ENCODE results near the gene SLC7A14.

SLC7A14 gene

DNA sequence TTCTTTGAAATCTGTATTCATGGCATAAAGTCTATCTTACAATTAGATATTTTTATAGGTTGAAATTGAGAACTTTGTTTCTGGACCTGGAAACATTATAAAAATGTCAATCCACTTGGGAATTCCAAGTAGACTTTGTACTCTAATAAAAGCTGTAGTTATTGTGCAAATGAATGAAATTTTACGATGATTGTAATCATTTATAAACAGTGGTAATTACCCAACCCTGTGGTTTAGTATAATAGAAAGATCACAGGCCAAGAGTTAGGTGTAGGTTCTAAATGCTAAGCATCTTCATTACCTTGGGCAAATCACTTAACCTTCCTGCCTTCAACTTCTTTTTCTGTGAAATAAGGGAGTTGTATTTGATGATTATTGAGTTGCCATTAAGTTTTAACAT is 13.2 kb upstream of the SLC7A14 start:
- no peak for DNase-seq (ENCODE audit: extremely low spot score)
- CTCF ChIA-PET, result no interaction called here
- TF ChIP-seq, protein P1, sequence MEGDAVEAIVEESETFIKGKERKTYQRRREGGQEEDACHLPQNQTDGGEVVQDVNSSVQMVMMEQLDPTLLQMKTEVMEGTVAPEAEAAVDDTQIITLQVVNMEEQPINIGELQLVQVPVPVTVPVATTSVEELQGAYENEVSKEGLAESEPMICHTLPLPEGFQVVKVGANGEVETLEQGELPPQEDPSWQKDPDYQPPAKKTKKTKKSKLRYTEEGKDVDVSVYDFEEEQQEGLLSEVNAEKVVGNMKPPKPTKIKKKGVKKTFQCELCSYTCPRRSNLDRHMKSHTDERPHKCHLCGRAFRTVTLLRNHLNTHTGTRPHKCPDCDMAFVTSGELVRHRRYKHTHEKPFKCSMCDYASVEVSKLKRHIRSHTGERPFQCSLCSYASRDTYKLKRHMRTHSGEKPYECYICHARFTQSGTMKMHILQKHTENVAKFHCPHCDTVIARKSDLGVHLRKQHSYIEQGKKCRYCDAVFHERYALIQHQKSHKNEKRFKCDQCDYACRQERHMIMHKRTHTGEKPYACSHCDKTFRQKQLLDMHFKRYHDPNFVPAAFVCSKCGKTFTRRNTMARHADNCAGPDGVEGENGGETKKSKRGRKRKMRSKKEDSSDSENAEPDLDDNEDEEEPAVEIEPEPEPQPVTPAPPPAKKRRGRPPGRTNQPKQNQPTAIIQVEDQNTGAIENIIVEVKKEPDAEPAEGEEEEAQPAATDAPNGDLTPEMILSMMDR (IDR thresholded peaks at IDR 0.05; ENCODE audit: control extremely low read depth, extremely low read depth, low read depth, missing control alignments), result no peak
- POLR2A ChIA-PET, result no interaction called here

DNA sequence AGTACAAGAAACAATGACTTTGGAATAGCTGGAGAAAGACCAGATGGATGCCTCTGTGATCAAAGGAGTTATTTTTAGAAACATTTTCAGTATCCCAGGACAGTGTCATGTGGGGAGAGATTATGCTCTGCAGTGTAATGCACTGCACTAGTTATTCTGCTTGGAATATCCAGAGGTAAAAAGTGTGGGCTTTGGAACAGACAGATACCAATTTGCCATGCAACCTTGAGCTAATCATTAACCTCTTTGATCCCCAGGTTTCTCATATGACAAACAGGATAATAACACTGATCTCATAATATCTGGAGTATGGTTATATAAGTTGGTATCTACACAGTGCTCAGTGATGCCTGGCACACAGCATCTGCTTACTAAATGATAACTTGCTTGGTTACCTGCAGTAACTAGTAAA is 12.2 kb upstream of the SLC7A14 start:
- CTCF ChIA-PET, result interaction anchor here (2.0 kb wide), 1 partner anchor 14 kb away, joined by 4 read pairs; no protein-coding TSS in a partner anchor
- DNase-seq (ENCODE audit: extremely low spot score), result no peak
- POLR2A ChIA-PET, result no interaction called here
- TF ChIP-seq, protein P1 (IDR thresholded peaks at IDR 0.05; ENCODE audit: control extremely low read depth, extremely low read depth, low read depth, missing control alignments), result no peak

DNA sequence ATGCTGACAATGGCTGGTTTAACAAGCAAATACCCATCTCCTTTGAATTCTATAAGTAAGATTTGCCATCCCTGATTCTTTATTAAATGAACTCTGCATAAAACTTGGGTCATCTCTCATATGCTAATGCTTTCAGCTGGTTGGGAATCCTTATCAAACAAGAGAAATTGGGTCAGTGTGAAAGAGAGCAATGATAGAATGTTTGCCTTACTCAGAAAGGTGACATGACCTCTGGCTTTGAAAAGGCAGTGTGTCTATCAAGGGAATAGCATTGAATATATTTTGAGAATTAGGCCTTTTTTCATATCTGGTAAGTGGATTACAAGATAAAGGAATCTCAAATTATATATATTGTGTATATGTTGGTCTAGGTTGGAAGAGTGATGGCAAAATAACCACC is 8.7 kb upstream of the SLC7A14 start:
- ChIA-PET CTCF (no interaction called here), POLR2A (no interaction called here)
- TF ChIP-seq, protein P1 (IDR thresholded peaks at IDR 0.05; ENCODE audit: control extremely low read depth, extremely low read depth, low read depth, missing control alignments), result no peak
- no peak for DNase-seq (ENCODE audit: extremely low spot score)

DNA sequence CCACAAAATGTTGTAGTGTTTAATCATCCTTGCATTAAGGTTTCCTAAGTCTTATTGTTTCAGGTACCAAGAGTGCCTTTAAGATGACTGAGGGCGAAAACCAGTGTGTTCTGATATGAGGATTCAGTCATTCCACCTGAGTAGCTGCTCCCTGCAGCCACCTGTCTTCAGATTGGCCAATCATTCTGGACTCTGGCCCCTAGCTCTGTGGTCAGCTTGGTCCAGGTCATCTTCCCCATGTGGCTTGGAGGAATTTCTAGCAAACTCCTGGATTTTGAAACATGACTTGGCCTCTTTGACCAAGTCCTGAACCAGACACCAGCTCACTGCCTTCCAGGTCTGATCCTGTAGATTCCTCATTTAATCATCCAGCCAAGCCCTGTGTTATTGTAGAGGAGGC is 7.8 kb upstream of the SLC7A14 start:
- ChIA-PET CTCF (interaction anchor here (1.7 kb wide), 1 partner anchor 103 kb away, joined by 3 read pairs; no protein-coding TSS in a partner anchor), POLR2A (no interaction called here)
- TF ChIP-seq, protein P1 (IDR thresholded peaks at IDR 0.05; ENCODE audit: control extremely low read depth, extremely low read depth, low read depth, missing control alignments), result no peak
- DNase-seq (ENCODE audit: extremely low spot score), result no peak

DNA sequence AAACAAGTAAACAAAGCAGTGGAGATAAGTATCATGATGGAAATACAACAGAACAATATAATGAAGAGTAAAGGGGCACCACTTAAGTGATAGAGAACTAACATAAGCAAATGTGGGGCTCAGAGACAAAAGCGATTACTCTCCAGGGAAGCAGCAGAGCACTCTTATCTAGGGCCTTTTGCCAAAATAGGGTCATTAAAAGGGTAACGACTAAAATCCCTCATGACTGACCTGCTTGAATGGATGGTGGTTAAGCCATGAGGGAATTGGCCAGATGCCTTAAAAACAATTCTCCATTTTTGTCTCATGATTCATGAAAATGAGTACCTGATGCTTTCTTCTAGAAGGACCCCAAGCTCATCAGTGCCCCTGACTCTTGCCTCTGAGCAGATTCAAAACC is 3.2 kb upstream of the SLC7A14 start:
- ChIA-PET POLR2A (no interaction called here), CTCF (interaction anchor here (3.3 kb wide), 1 partner anchor 12 kb away, joined by 14 read pairs; no protein-coding TSS in a partner anchor)
- TF ChIP-seq, protein P1 (IDR thresholded peaks at IDR 0.05; ENCODE audit: control extremely low read depth, extremely low read depth, low read depth, missing control alignments), result no peak
- DNase-seq (ENCODE audit: extremely low spot score), result no peak

DNA sequence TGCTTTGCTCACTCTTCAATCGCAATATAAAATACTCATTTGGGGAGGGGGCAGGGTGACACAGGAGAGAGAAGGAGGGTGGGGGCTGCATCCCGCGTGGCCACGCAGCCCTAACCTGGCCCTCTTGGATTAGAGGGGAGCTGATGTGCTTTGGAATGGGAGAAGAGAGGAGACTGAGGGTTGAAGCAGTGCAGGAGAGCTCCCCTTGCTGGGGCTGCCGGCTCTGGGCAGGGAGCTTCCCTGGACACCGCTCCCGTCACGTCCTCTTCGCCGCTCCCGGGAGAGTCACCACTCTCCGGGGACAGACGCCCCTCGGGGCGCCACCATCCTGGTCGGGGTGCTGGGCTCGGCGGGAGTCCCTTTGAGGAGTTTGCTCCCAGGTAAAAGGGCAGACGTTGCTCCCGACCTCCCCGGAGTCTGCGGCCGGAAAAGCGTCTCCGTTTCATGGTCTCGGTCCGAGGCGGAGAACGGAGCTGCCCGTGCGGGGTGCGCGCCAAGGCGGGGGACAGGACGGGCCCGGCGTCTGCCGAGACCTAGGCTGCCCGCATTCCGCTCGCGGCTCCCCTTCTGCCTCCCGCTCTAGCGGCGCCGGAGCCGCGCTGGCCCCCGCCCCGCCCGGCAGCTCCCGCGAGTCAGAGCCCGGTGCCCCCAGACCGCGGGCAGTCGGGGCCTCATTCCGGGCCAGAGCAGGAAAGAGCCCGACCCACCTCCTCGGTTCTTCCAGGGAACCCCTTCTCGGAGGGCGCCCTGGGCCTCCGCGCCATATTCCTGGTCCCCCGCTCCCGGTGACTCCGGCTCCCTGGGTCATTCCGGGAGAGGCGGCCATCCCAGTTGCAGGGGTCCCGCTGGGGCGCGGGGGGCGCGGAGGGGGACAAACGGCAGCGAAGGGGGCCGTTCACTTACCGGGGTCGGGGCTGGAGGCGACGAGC is 603 bp downstream of the SLC7A14 start:
- TF ChIP-seq, protein P1 (IDR thresholded peaks at IDR 0.05; ENCODE audit: control extremely low read depth, extremely low read depth, low read depth, missing control alignments), result no peak
- ChIA-PET CTCF (interaction anchor here (2.2 kb wide), 1 partner anchor 11 kb away, joined by 6 read pairs; no protein-coding TSS in a partner anchor), POLR2A (no interaction called here)
- peak; percentile 14 for DNase-seq (ENCODE audit: extremely low spot score)

Measured in GM10248 (cell line).